Activated CD4-positive, alpha-beta T cell treated with anti-CD3 and anti-CD28 coated beads, Interleukin-2, amount 10 ng/mL, durations not matched to agents 24 days and 14 days (primary cell): Measurements from ENCODE around the gene PLEKHA7. TPM values are rescaled to one million over a fixed set of nuclear protein-coding genes. Genes with fewer than 3 reads are reported as not detected.
A peak's percentile ranks its signal among the peaks of the same experiment; 100 is the strongest.
"Not testable (repeated sequence)": the region's sequence is repeated elsewhere in the genome, so short reads cannot be mapped to it uniquely, and the experiment has no call there.

ENCODE experiments used
- DNase-seq: peaks from one replicate; pipeline ENCODE4 v3.0.0; 2022
- H3K27ac Mint-ChIP-seq: one replicate; pipeline ENCODE4 v1.8.0; 2022; ENCODE audit warnings: mild to moderate bottlenecking, mixed read lengths
- H3K27me3 Mint-ChIP-seq: one replicate; pipeline ENCODE4 v1.8.0; 2022; ENCODE audit warnings: mixed read lengths
- H3K36me3 Mint-ChIP-seq: one replicate; pipeline ENCODE4 v1.8.0; 2022; ENCODE audit warnings: low read depth, mild to moderate bottlenecking, mixed read lengths
- H3K4me1 Mint-ChIP-seq: one replicate; pipeline ENCODE4 v1.8.0; 2021; ENCODE audit warnings: mixed read lengths
- H3K4me3 Mint-ChIP-seq: one replicate; pipeline ENCODE4 v1.8.0; 2022; ENCODE audit warnings: mild to moderate bottlenecking, moderate library complexity, mixed read lengths
- H3K9me3 Mint-ChIP-seq: one replicate; pipeline ENCODE4 v1.8.0; 2021; ENCODE audit warnings: mixed read lengths
- intact Hi-C: fragments of 100-400 bp; cut with micrococcal nuclease; formaldehyde crosslinking; loops from one replicate; pipeline ENCODE4 v1.15.1; 2023
- total RNA-seq: library from RNA; stranded (reverse); gene quantifications from 2 replicates; pipeline ENCODE4 v1.2.3, GENCODE V29; 2022

The PLEKHA7 gene
- total RNA-seq, 1 donor from 2014 or later, result 16.7 TPM

DNA sequence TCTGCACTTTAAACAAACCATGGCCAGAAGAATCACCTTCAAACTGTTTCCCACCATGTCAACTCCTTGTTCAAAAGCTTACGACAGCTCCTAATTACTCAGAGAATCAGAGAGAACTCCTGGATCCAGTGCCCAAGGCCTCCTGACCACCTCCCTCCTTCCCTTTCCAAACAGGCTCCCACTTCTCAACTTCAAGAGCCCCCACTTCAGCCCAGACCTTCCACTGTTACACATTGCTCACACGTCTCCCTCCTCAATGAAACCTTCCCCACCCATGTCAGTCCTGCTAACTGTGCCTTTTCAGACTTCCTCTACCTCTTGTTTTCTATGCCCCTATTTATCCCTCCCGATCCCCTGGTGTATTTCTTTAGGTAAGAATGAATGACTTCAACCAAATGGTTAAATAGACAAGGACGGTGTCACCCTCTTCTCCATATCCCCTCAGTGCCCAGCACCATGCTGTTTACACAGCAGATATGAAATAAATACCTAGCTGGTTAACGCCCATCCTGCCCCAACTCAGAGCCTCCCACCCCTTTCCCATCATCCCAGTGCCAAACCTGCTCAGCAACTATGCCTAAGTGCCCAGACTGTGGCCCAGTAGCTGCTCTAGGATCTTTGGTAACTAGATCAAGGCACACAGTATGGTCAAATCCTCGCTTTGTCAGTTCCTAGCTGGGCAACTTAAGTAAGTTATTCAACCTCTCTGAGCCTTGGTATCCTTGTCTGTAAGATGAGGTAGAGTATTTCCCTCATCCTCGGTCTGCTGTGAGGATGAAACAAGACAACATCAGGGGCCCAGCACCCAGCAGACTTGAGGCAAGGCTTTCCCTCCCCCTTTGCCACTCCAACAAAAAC, 36.8 kb downstream of the PLEKHA7 start:
- H3K9me3 Mint-ChIP-seq, result no peaks in the 10 kb centered on the region
- H3K27ac Mint-ChIP-seq, result no peak overlapping the region
- DNase-seq, result no peak
- intact Hi-C loops, result no loop called here
- no peaks in the 10 kb centered on the region for H3K4me1 Mint-ChIP-seq
- no peaks in the 10 kb centered on the region for H3K36me3 Mint-ChIP-seq
- no peak overlapping the region for H3K4me3 Mint-ChIP-seq
- peaks cover 8% of the 10 kb centered on the region for H3K27me3 Mint-ChIP-seq

DNA sequence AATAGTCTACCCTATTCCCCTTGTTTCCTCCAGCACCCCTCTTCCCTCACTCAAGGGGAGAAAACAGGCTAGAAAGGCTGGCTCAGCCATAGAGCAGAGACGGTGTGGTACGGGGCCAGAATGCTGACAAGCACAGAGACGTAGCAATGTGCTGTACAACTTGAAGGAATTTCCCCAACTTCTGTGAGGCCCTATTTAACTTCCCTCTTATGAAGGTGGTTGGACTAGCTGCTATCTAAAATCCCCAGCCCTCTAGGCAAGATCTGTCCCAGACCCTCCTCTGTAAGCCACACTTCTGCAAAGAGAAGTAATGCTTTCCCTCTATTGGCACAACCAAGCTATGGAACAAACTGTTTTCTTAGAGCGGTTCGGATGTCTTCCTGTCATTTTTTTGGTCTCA, 37.8 kb downstream of the PLEKHA7 start:
- intact Hi-C loops, result no loop called here
- no peak overlapping the region for H3K4me3 Mint-ChIP-seq
- H3K27me3 Mint-ChIP-seq, result peaks cover 8% of the 10 kb centered on the region
- DNase-seq, result no peak
- no peaks in the 10 kb centered on the region for H3K9me3 Mint-ChIP-seq
- no peaks in the 10 kb centered on the region for H3K36me3 Mint-ChIP-seq
- H3K27ac Mint-ChIP-seq, result no peak overlapping the region
- H3K4me1 Mint-ChIP-seq, result no peaks in the 10 kb centered on the region

GRCh38 chr11:16975906-16976305, 38.3 kb downstream of the PLEKHA7 start:
- DNase-seq, result no peak
- Mint-ChIP-seq H3K27me3 (peaks cover 8% of the 10 kb centered on the region), H3K27ac (no peak overlapping the region), H3K36me3 (no peaks in the 10 kb centered on the region), H3K4me3 (no peak overlapping the region), H3K9me3 (no peaks in the 10 kb centered on the region), H3K4me1 (no peaks in the 10 kb centered on the region)
- intact Hi-C loops, result no loop called here

DNA sequence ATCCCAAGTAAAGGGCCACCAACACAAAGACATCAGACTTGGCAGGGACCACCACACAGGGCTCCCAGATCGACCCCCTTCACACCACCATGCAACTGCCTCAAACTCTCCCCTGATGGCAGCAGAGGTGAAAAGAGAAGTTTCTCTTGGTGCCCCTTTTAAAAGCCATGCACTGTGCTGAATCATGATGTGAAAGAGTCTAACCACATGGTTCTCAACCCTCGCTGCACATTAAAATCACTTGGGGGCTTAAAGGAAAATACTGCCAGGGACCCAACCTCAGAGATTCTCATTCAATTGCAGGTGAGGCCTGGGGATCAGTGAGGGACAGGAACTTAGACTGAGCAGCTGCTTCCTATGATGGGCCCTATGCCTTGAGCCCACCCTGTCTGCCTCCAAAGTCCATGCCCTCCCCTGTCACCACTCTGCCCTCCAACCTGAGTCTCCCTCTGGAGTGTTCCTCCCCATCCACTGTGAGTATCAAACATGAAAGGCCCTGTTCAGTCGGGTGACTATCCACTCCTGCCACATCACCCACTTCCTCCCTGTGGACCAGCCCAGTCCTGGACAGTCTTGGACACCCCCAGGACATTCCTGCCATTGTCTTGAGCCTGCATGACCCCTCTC, 40.8 kb downstream of the PLEKHA7 start:
- Mint-ChIP-seq H3K9me3 (no peaks in the 10 kb centered on the region), H3K36me3 (no peaks in the 10 kb centered on the region), H3K27ac (no peak overlapping the region), H3K4me1 (peaks cover 11% of the 10 kb centered on the region), H3K27me3 (peaks cover 8% of the 10 kb centered on the region), H3K4me3 (no peak overlapping the region)
- no peak for DNase-seq
- intact Hi-C loops, result no loop called here

GRCh38 chr11:16969010-16969999, 44.9 kb downstream of the PLEKHA7 start:
- H3K4me3 Mint-ChIP-seq, result no peak overlapping the region
- peaks cover 12% of the 10 kb centered on the region for H3K4me1 Mint-ChIP-seq
- H3K36me3 Mint-ChIP-seq, result no peaks in the 10 kb centered on the region
- peak overlapping the region; percentile 49 for H3K27ac Mint-ChIP-seq
- DNase-seq, result no peak
- intact Hi-C loops, result no loop called here
- peaks cover 2% of the 10 kb centered on the region for H3K27me3 Mint-ChIP-seq
- no peaks in the 10 kb centered on the region for H3K9me3 Mint-ChIP-seq

DNA sequence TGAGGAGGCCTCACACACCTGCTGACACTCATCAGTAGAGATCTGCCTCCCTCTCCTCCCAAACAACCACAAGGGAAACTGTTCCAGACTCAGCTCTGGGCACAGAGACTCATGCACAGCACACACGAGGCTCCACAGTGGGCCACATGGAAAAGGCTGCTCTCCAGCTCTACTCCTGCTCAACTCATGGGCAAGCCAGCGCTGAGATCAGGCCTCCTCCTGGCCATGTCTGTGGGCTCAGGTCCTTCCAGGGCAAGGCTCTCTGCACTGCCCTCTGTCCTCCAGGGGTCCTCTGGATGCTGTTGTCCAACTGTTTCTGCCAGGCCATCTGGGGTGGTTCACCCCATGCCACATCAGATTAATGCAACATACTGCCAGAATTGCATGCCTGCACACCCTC, 46.0 kb downstream of the PLEKHA7 start:
- peaks cover 2% of the 10 kb centered on the region for H3K27me3 Mint-ChIP-seq
- H3K9me3 Mint-ChIP-seq, result no peaks in the 10 kb centered on the region
- H3K27ac Mint-ChIP-seq, result no peak overlapping the region
- H3K4me1 Mint-ChIP-seq, result peaks cover 12% of the 10 kb centered on the region
- no peaks in the 10 kb centered on the region for H3K36me3 Mint-ChIP-seq
- no peak overlapping the region for H3K4me3 Mint-ChIP-seq
- intact Hi-C loops, result no loop called here
- DNase-seq, result no peak

GRCh38 chr11:16966930-16967671, 47.1 kb downstream of the PLEKHA7 start:
- intact Hi-C loops, result no loop called here
- no peak overlapping the region for H3K4me3 Mint-ChIP-seq
- H3K4me1 Mint-ChIP-seq, result peaks cover 15% of the 10 kb centered on the region
- H3K9me3 Mint-ChIP-seq, result no peaks in the 10 kb centered on the region
- H3K27ac Mint-ChIP-seq, result no peak overlapping the region
- no peaks in the 10 kb centered on the region for H3K36me3 Mint-ChIP-seq
- DNase-seq, result no peak
- no peaks in the 10 kb centered on the region for H3K27me3 Mint-ChIP-seq

DNA sequence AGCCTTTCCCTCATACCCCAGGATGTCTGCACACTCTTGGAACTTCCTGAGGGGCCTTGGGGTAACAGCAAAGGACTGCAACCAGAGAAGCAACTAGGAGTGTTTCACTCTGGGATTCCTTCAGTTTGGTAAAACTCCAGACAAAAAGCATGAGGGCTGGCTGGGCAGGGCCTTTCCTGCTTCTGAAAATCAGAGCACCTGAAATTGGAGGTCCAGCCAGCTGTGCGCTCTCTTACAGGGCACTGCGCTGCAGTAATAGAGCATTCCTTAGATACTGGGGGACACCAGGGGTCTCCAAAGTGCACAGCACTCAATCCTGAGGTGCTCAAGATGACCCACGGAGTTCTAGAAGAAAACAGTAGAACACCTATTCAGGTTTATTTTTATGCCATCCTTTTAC, 49.7 kb downstream of the PLEKHA7 start:
- Mint-ChIP-seq H3K4me3 (no peak overlapping the region), H3K9me3 (no peaks in the 10 kb centered on the region), H3K27me3 (no peaks in the 10 kb centered on the region), H3K27ac (no peak overlapping the region), H3K4me1 (peaks cover 15% of the 10 kb centered on the region), H3K36me3 (no peaks in the 10 kb centered on the region)
- intact Hi-C loops, result no loop called here
- DNase-seq, result no peak

DNA sequence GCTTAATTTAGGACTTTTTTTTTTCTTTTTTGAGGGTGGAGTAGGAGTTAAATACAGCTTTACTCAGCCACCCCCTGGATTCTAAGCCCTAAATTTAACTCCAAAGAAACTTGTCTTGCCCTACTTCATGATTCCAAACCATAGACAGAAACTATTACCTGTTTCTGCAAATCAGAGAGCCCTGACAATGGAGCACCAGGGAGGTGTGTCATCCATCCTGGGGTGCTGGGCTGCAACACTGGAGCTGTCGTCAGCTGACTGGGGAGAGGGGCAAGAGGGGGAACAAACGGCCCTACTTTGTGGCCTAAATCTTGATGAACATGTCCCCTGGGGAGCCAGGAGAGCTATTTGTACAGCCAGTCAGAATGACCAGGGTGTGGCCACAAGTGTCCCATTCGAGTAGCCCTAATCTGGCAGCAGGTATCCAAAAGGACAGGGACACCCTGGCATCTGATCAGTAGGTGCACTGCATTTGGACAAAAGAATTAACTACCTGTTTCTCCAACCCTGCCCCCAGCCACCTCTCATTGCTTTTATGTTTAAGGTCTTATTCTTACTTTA, 50.8 kb downstream of the PLEKHA7 start:
- peaks cover 5% of the 10 kb centered on the region for H3K4me1 Mint-ChIP-seq
- DNase-seq, result no peak
- no peaks in the 10 kb centered on the region for H3K36me3 Mint-ChIP-seq
- intact Hi-C loops, result no loop called here
- H3K9me3 Mint-ChIP-seq, result no peaks in the 10 kb centered on the region
- H3K4me3 Mint-ChIP-seq, result no peak overlapping the region
- H3K27ac Mint-ChIP-seq, result no peak overlapping the region
- no peaks in the 10 kb centered on the region for H3K27me3 Mint-ChIP-seq

DNA sequence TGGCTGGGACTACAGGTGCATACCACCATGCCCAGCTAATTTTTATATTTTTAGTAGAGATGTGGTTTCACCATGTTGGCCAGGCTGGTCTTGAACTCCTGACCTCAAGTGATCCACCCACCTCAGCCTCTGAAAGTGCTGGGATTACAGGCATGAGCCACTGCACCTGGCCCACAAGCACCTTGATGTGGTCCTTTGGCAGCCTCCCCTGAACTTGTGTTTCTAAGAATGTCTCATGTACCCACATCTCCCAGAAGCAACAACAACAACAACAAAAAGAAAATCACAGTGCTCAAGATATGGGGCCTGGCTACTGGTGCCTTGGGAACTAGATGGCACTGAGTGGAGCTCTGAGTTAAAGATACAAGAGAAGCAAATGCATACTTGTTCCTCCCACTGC, 51.6 kb downstream of the PLEKHA7 start:
- H3K27ac Mint-ChIP-seq, intact Hi-C loops, H3K4me1 Mint-ChIP-seq, H3K4me3 Mint-ChIP-seq, H3K36me3 Mint-ChIP-seq, H3K9me3 Mint-ChIP-seq, H3K27me3 Mint-ChIP-seq, DNase-seq: not testable (repeated sequence)

DNA sequence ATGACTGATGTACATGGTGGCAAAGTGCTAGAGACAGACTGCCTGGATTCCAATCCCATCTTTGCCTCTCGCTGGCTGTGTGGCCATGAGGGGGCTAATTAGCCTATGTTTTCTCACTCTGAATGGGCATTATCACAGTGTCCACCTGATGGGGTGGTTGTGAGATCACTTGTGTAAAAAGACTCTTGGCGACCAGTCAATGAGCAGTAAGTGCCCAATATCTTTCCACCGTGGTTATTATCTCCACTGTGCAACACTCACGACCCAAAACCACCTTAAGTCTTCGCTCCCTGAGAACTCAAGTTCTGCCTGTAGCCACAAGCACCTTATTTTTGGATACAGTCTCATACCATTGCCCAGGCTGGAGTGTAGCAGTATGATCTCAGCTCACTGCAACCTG, 52.1 kb downstream of the PLEKHA7 start:
- H3K36me3 Mint-ChIP-seq, result no peaks in the 10 kb centered on the region
- DNase-seq, result no peak
- peaks cover 1% of the 10 kb centered on the region for H3K27me3 Mint-ChIP-seq
- intact Hi-C loops, result no loop called here
- peaks cover 3% of the 10 kb centered on the region for H3K4me1 Mint-ChIP-seq
- no peak overlapping the region for H3K4me3 Mint-ChIP-seq
- H3K27ac Mint-ChIP-seq, result no peak overlapping the region
- H3K9me3 Mint-ChIP-seq, result no peaks in the 10 kb centered on the region

DNA sequence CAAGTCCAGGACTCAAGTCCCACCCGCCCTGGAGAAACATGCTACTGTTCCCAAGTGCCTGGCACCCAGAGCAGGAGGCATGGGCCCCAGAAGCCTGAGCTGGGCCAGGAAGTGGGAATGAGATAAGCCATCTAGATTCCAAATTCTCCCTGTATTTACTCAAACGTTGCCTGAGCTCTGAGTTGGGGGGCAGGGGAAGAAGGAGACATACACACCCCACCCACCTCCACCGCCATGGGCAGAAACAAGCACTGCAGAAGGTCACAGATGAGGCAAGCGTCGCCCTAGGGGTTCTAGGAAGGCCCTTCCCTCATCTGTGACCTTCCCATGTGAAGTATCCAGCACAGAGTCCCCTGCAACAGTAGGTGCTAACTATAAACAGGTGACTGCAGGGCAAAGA, 54.0 kb downstream of the PLEKHA7 start:
- H3K36me3 Mint-ChIP-seq, result no peaks in the 10 kb centered on the region
- peaks cover 2% of the 10 kb centered on the region for H3K27me3 Mint-ChIP-seq
- no peak overlapping the region for H3K4me3 Mint-ChIP-seq
- no peak for DNase-seq
- H3K4me1 Mint-ChIP-seq, result peaks cover 3% of the 10 kb centered on the region
- intact Hi-C loops, result no loop called here
- no peak overlapping the region for H3K27ac Mint-ChIP-seq
- no peaks in the 10 kb centered on the region for H3K9me3 Mint-ChIP-seq

GRCh38 chr11:16959602-16960001, 54.6 kb downstream of the PLEKHA7 start:
- intact Hi-C loops, result no loop called here
- no peak overlapping the region for H3K4me3 Mint-ChIP-seq
- no peak overlapping the region for H3K27ac Mint-ChIP-seq
- peaks cover 3% of the 10 kb centered on the region for H3K4me1 Mint-ChIP-seq
- H3K36me3 Mint-ChIP-seq, result no peaks in the 10 kb centered on the region
- H3K9me3 Mint-ChIP-seq, result no peaks in the 10 kb centered on the region
- no peak for DNase-seq
- peaks cover 2% of the 10 kb centered on the region for H3K27me3 Mint-ChIP-seq
